GM18520 (cell line): ENCODE measurements around the gene C10orf90.

Source experiments
- ATAC-seq: cut with Tn5 transposase; IDR thresholded peaks from one replicate; pipeline ENCODE4 v1.9.1; 2021; ENCODE audit not compliant: unreplicated experiment

Gene C10orf90

DNA sequence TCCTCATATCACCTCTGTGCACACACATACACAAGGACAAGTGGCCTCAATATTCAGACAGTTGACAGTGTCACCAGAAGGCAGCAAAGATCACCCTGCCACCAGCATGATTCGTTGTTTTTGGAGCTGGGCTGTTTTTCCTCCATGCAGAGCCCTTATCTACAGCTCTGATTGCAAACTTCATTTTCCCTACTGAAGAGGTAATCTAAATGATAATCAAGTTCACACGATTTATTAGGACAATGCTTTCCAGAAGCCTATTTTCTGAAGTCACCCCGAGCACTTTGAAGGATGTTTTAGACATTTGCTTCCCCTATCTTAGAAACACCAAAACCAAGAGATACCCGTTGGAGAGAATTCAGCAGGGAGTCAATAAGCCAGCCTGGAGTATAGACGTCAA is 236.3 kb downstream of the C10orf90 start:
- no peak for ATAC-seq

DNA sequence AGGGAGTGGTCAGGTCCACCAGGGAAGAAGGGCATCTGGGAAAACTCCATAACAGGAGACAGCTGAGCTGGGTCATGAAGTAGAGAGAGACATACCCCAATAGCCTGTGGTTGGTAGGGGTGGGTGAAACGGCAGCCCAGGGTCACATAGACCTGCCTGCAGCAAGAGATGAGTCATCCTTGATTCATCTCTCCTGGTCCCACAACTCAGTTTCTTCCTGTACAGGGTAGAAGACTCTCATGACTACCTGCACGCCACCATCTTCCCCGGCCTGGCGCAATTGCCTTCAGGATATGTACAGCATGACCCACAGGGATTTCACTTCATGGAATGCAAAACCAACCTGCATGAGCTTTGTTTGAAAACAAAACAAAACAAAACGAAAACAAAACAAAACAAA is 237.1 kb downstream of the C10orf90 start:
- ATAC-seq = no peak

DNA sequence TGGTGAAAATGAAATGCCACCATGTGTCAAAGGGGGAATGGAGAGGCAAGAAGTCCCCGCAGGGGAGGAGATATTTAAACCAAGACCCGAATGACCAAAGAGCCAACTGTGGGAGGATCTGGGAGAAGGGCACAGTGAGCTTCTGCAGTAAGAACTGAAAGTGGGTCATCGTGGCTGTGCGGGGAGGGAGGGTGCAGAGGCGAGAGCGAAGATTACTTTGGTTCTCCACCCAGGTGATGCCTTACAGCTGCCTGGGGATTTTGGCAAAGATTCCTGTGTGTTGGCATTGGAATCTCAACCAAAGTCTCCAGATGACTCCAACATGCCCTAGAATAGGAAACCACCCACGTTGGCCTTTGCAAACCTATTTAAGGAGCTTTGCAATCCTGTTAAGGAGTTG is 238.0 kb downstream of the C10orf90 start:
- ATAC-seq = no peak

DNA sequence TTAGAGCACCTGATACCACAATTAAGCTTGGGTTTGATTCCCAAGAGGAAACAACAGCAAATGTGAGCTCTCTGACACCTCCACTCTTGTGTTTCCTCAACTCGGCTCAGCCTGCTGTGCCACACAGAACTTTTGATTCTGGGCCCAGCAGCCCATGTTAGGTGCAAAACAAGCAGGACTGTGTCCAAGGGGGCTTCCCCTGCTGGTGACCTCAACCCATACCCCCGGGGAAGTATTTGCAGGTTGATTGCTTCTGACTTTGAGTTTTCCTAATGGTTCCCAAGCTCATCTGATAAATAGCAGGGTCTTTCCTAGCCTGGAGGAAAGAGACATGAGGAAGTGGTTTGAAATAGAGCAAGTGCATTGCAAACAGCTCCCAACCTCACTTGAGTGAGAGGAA is 238.7 kb downstream of the C10orf90 start:
- ATAC-seq = no peak

DNA sequence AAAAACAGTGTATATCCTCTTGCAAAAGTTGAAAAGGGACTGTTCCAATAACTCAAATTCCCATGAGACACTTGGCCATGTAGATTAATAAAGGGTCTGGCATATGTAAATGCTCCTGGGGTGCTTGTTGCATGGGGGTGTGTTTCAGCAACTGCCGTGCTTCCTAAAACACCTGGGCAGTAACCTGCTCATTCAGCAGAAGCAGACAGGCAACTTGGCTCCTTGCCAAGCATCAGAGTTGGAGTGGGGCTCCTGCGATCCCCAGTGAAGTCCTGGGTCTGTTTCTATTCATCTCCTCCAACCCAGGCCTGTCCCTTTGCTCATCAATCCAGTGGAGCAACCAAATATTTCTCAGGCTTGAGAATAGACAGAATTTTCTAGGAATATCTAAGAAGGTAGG is 240.0 kb downstream of the C10orf90 start:
- ATAC-seq = no peak

DNA sequence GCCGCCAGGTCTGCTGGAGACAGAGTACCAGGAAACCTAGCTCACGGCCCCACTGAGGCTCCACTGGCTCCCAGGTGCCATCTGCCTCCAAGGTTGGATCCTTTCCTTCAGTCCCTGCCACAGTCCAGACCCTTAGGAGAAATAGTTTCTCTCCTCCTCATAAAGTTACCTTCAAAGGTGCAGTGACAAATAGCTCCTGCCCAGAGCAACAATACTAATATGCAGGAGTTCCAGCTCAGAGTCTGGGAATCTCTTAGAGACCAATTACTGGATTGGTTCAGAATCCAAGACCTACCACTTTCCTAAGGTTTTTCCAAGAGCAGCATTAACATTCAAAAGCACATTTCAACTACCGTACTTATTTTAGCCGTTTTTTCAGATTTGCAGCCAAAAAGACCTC is 241.2 kb downstream of the C10orf90 start:
- no peak for ATAC-seq

DNA sequence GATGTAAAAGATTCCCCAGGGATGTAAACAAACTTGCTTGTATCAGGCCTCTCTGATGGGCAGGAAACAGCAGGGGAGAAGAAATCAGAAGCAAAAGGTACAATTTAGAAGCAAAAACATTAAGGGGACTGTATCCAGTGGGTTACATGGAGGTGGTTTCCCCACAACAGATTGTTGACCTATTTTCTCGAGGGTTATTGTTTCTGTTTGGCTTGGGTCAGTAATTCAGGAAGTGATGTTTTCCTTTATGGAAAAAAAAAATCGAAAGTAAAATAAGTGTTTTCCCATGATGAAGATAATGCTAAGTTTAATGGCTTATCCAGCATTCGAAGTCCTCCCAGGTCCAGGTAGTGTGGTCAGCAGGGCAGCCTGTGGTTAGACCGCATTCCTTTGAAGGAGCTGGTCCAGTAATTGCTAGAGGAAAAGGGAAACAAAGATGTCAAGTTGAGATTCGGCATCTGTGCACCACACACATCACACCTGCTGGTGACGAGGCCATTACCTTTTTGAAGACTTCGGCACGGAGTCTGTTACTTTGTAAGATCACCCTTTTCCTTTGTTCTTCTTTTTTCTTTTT is 244.9 kb downstream of the C10orf90 start:
- ATAC-seq = no peak

DNA sequence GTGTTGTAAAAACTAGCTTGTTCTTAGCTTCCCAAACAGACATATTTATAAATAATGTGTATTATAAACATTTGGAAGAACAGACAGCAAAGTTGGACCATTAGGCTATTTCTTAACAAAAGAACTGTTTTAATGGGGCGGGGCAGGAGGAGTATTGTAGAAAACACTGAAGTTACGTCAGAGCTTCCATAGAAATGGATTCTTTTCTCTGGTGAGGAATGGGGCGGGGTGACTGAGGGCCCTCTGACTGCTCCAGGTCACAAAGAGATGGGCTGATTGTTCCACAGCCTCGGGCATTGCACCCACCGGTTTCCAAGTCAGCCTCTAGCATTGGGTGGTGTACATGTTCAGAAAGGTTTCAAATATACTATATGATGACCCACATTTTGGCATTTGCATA is 245.5 kb downstream of the C10orf90 start:
- no peak for ATAC-seq

DNA sequence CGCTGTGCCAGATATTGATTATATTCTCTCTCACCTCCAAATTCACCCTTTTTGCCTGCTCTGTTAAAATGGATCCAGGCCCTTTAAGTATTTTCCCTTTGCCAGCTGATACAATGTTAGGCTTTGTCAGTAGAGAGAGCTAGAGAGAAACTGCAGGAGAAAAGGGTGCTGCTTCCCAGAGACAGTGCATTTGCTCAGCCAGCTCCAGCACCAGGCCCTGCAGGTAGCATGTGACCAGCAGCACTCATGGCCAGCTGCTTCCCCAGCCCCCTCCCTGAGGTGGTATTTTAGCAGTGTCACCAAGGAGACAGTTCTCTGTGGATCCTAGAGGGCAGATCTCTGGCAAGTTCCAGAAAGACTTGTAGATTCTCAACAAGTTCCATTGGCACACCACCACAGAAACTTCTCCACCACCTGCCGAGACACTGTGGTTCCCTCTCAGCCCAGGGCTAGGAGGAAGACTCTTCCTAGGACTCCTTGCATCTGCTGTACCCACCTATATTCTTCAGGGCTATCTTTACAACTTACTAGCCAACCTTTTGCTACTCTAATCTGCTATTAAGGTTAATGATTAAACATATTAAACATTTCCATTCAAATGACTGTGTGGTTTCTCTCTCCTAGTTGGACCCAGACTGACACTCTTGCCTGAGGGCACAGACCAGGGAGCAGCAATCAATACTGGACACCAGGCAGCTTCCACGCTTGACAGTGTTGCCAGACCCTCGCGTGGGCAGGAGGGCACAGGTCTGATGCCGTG is 246.6 kb downstream of the C10orf90 start:
- no peak for ATAC-seq

DNA sequence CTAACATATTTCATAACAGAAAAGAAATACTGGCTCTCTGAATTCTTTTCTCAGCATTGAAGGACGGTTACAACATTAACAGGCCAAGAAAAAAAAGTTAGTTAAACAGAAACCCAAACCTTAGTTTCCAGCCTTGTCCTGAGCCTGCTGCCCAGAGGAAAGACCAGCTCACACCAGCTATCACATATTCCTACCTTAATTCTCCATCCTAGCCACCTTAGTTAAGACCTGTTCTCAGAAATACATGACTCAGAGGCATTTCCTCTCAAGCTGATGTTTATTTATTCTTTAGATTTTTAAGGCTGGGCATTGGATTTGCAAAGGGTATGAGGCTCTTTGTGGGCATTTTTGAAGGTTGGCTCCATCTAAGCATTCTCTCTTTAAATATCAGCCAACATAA is 247.9 kb downstream of the C10orf90 start:
- no peak for ATAC-seq

DNA sequence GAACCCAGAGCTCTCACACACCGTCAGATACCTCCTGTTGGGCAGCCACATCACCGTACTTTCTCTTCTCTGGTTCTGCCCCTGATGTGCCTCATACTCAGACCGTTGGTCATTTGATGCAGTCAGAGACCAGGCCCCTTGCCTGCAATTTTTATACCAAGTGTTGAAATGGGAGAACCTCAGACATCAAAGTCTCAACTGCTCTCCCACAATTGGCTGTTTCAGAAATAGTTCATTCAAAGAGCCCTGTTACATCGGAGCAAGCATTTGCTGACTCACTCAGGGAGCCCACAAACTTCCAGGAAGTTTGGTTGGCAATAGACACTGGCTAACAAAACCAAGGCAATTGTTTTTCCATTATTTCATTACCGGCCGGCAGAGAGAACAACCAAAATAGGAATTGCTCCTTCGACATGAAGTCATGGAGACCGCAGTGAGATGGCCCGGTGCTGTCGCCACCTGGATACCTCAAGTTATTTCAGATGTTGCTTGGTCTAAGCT is 248.7 kb downstream of the C10orf90 start:
- no peak for ATAC-seq

DNA sequence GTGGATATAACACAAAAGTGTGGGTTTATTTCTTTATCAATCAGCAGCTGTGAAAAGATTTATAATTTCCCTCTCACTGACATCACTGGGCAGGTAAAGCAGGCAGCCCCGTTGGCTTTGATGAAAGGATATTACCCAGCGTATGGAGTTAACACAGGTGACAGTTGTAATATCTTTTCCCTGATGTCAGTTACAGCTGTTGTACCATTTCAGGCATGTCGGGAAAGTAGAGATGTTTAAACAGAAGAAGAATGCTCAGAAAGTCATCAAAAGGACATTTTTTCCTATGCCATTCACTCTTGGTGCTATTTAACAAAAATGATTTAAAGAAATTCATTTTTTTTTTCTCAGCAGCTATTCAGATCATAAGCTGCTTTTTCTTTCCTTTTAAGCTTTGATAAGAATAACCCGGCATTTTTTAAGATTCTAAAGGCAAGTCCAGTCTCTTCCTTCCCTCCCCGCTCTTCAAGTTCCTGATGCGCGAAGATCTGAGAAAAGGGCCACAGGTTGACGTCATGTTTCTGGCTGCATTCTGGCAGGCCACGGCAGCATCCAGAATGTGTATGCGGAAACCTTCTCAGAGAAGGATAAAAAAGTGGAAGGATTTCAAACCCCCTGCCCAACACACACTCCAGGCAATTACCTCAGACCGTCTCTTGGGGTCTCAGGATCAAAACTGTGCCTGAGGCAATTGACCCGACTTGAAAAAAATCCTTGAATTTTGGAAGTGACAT is 249.8 kb downstream of the C10orf90 start:
- ATAC-seq = no peak

DNA sequence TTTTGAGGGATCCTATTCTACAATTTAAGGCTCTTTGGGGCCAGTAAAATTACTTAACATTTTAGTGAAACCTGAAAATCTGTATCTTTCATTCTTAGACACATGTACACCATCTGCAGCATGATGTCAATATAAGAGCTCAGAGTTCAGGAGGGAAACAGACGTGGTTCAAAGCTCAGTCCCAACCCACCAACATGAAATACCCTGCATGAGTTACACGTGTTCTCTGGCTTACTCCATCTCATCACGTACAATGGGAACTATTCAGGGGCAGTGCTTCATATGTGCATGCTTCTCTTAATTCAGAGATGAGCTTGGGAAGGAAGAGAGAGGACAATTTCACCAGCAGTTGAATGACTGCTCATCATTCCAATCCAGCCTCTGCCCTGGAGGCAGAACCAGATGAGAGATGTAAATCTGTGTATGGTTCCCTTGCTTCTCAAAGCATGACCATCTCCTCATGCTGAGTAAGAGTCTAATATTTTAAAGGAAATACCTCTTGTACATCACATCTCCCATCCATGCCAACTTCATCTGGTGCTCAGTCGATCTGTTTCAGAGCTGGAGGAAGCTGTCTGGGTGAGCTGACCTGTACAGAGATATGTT is 253.2 kb downstream of the C10orf90 start:
- ATAC-seq = no peak

DNA sequence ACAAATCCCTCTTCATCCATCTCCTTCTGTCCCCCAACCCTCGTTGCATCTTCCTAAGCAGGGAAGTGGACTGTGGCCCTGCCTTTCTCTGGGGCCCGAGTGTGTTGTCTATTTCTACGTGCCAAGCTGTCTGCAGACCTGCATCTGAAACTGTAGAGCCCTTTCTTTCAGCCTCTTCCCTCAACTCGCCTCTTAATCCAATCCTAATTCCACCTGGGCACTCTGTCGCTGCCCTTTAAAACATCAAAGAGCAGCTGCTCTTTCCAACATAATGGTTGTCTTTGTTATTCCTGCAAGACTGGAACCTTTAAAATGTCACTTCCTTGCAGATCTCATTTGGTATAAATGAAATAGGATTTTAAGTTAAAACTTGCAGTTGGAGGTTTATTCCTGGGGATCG is 260.7 kb downstream of the C10orf90 start:
- no peak for ATAC-seq

DNA sequence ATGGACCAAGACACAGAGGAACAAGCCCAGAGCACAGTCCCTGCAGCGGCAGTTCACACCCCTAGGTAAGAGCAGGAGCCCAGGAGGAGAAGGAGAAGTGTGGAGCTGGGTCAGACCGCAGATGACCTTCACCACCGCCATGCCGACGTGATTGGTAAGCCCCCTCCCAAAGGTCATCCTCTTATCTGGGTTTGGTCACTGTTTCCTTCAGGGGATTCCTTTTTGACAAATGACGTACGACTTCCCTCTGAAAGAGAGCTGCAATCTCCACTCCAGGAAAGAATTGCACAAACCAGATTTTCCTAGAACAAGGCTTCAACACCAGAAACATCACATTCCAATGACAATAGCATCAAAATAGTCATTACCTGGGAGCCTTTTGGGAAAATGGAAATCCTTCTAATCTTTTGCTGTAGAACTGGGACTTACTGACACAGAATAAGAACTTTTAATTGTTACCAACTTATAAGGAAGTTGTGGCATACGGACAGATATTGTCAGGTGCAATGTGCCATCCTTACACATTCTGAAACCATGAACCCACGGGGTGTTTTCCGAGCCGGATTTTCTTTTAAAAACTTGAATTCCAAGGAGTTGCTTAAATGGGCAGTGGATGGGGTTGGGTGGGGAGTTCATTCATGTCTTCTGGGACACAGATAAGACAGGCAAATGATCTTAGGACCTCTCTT is 261.4 kb downstream of the C10orf90 start:
- ATAC-seq = no peak

DNA sequence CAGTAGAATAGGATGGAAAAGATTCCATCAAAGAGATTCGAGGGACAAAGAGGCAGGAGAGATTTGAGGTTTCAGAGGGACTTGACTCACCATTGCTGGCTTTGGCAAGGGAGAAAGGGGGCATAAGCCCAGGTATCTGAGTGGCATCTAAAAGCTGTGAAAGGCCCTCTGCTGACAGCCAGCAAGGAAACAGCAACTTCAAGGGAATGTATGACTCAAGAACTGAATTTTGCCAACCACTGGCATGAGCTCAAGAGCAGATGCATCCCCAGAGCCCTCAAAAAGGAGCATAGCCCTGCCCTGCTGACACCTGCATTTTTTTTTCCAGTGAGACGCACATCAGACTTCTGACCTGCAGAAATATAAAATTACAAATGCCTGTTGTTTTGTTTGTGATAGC is 262.7 kb downstream of the C10orf90 start:
- ATAC-seq = no peak

DNA sequence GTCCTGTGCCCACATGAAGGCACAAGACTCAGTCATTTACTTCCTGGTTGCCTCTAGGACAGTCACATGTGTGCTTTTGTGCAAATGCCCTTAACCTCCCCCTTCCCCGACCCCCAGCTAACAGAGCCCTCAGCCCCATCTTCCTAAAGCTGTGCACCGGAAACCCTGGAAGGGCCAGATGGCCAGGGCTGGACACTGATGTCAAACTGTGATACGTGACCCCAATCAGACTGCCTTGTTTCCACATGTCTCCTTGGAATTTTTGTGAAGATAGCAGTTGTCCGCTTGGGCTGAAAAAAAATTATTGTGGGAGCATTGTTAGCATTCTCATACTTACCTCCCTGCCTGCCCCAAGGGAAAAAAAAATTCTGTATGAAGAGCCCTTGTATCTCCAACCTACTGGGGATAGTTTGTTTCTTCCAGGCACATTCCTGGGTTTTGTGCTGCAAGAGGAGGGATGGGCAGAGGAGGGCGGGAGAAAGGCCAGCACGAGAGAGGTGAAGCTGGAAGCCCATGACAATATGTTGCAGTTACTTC is 265.2 kb downstream of the C10orf90 start:
- ATAC-seq = no peak

DNA sequence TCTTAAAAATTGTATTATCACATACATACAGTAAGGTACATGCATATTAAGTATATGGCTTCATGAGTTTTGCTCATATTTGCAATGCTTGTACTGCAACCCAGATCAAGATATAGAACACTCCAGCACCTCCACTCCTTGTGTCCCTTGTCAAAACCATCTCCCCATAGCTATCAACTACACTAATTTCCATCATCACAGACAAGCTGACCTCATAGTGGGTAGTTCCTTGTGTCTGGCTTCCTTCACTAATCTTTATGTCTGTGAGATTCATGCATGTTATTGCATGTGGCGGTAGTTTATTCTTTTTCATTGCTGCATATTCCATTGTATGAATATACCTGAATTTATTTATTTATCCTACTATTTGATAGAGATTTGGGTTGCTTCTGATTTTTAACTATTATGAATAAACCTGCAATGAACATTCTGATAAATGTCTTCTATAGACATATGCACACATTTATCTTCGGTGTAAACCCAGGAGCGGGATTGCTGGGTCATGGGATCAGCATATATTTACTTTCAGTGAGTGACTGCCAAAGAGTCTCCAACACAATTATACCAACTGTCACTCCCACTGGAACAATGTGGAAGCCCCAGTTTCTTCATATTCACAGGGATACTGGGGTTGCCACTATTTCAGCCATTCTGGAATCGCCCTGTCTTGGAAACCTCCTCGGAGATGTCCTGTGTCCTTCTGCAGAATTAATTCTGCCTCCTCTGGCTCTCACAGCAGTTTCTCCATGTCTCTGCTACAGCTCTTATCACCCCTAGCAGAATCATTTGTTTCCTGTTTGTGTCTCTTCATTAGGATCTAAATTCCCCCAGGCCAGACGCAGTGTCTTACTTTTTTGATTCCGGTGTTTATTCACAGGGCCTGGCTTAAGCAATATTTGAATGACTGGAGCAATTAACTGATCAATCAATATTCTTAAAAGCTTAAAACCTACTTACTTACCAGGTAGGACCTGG is 267.5 kb downstream of the C10orf90 start:
- ATAC-seq = no peak

DNA sequence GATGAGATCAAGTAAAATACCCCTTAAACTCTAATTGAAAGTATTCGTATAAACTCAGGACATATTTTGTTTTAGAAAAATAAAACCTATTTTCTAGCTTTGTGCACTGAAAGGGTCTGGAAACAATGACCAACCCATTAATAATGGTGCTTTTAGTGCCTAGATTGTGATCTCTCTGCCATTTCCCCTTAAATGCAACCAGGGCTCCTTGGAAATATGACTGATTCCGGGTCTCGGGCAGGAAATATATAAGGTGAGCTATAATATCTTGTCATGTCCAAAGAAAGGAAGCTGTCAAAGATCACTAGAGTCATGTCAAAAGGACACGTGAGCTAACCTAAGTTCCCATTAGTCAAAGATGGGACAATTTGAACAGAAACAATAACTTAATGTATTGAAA is 269.9 kb downstream of the C10orf90 start:
- ATAC-seq = no peak

DNA sequence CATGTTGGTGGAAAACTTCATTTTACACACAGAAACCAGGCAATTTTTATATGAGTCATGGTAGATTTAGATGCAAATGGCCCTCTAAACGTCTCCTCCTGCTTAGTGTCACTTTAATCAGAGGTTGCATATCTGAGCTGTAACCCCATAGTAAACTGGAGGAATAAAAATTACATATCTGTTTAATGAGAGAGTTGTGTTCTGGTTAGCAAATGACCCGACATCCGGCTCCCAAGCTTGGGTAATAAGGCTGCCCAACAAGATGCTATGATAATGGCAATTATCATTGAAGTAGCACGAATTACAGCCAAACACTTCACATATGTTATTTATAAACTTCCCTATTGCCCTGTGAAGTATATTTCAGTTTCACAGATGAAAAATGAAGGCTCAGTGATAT is 271.6 kb downstream of the C10orf90 start:
- no peak for ATAC-seq
